ENCODE results near the gene JAZF1. TPM values are rescaled to one million over a fixed set of nuclear protein-coding genes. Genes with fewer than 3 reads are reported as not detected.

Gene JAZF1
- total RNA-seq, 2 donors from 2014 or later: 4.0 to 4.9 TPM

- WGBS, 2 donors: 92 to 93% methylated on average over 2 of the region's 2 CpGs
- Histone ChIP-seq H3K9me3 (no peaks in the 10 kb centered on the region), H3K4me1 (no peaks in the 10 kb centered on the region), H3K36me3 (replicated peaks in 1 of 2; ENCODE audit: insufficient read depth in 1 of 2, low read depth in 2 of 2) (peaks cover 4 to 16% of the 10 kb centered on the region in 2 donors), H3K4me3 (no peak overlapping the region), H3K27ac (no peak overlapping the region), H3K27me3 (no peaks in the 10 kb centered on the region)
- DNase-seq (no peak), ATAC-seq (no peak)
- intact Hi-C loops (cut with DNase I): no loop called here
- TF ChIP-seq CTCF (IDR thresholded peaks at IDR 0.05) (no peak), POLR2A (IDR thresholded peaks at IDR 0.05) (no peak)
These were observed 381.4 kb downstream of the JAZF1 start for GRCh38 chr7:27799212-27799611.

- 91 to 100% methylated on average over 1 of the region's 1 CpG for WGBS, 2 donors
- H3K4me3 ChIP-seq: no peak overlapping the region
- no peaks in the 10 kb centered on the region for H3K9me3 ChIP-seq
- no peak for TF ChIP-seq POLR2A (IDR thresholded peaks at IDR 0.05)
- TF ChIP-seq CTCF (IDR thresholded peaks at IDR 0.05): no peak
- H3K36me3 ChIP-seq (replicated peaks in 1 of 2; ENCODE audit: insufficient read depth in 1 of 2, low read depth in 2 of 2): peaks cover 4 to 20% of the 10 kb centered on the region in 2 donors
- H3K4me1 ChIP-seq: no peaks in the 10 kb centered on the region
- intact Hi-C loops (cut with DNase I): no loop called here
- H3K27me3 ChIP-seq: no peaks in the 10 kb centered on the region
- no peak for DNase-seq
- H3K27ac ChIP-seq: no peak overlapping the region
- no peak for ATAC-seq
These were observed 384.6 kb downstream of the JAZF1 start for GRCh38 chr7:27795977-27796376.

- Histone ChIP-seq H3K9me3 (no peaks in the 10 kb centered on the region), H3K27me3 (no peaks in the 10 kb centered on the region), H3K27ac (no peak overlapping the region), H3K4me3 (no peak overlapping the region), H3K36me3 (replicated peaks in 1 of 2; ENCODE audit: insufficient read depth in 1 of 2, low read depth in 2 of 2) (peaks cover 0 to 17% of the 10 kb centered on the region in 2 donors), H3K4me1 (no peaks in the 10 kb centered on the region)
- intact Hi-C loops (cut with DNase I): no loop called here
- TF ChIP-seq POLR2A (IDR thresholded peaks at IDR 0.05): no peak
- TF ChIP-seq CTCF (IDR thresholded peaks at IDR 0.05): no peak
- no peak for DNase-seq
- ATAC-seq: no peak
- 77 to 79% methylated on average over 1 of the region's 1 CpG for WGBS, 2 donors
These were observed 386.8 kb downstream of the JAZF1 start for GRCh38 chr7:27793780-27794179.

GRCh38 chr7:27788437-27788836 lies 392.2 kb downstream of the JAZF1 start:
- DNase-seq: no peak

More at GRCh38 chr7:27788437-27788836, 392.2 kb downstream of the JAZF1 start:
- Histone ChIP-seq H3K36me3 (replicated peaks in 1 of 2; ENCODE audit: insufficient read depth in 1 of 2, low read depth in 2 of 2) (peaks cover 8 to 17% of the 10 kb centered on the region in 2 donors), H3K9me3 (no peaks in the 10 kb centered on the region), H3K4me1 (peaks cover 10% of the 10 kb centered on the region), H3K27ac (no peak overlapping the region), H3K27me3 (no peaks in the 10 kb centered on the region), H3K4me3 (no peak overlapping the region)
- no peak for ATAC-seq
- TF ChIP-seq CTCF (IDR thresholded peaks at IDR 0.05): no peak
- TF ChIP-seq POLR2A (IDR thresholded peaks at IDR 0.05): no peak
- intact Hi-C loops (cut with DNase I): no loop called here
